Activated CD4-positive, CD25-positive, alpha-beta regulatory T cell (primary cell): ENCODE results near the gene ELOVL5.
"Not testable (repeated sequence)": the region's sequence is repeated elsewhere in the genome, so short reads cannot be mapped to it uniquely, and the experiment has no call there.

Source experiments
- DNase-seq, 4 experiments: peaks; one replicate each; lab custom pipeline; 2025; lab: John Stamatoyannopoulos, UW

The ELOVL5 gene

DNA sequence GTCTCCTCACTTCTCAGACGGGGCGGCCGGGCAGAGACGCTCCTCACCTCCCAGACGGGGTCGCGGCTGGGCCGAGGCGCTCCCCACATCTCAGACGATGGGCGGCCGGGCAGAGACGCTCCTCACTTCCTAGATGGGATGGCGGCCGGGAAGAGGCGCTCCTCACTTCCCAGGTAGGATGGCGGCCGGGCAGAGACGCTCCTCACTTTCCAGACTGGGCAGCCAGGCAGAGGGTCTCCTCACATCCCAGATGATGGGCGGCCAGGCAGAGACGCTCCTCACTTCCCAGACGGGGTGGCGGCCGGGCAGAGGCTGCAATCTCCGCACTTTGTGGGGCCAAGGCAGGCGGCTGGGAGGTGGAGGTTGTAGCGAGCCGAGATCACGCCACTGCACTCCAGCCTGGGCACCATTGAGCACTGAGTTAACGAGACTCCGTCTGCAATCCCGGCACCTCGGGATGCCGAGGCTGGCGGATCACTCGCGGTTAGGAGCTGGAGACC is 43.2 kb downstream of the ELOVL5 start:
- not testable (repeated sequence) for DNase-seq

DNA sequence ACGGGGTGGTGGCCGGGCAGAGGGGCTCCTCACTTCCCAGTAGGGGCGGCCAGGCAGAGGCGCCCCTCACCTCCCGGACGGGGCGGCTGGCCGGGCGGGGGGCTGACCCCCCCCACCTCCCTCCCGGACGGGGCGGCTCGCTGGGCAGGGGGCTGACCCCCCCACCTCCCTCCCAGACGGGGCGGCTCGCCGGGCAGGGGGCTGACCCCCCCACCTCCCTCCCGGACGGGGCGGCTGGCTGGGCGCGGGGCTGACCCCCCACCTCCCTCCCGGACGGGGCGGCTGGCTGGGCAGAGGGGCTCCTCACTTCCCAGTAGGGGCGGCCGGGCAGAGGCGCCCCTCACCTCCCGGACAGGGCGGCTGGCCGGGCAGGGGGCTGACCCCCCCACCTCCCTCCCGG is 43.8 kb downstream of the ELOVL5 start:
- DNase-seq = not testable (repeated sequence)

DNA sequence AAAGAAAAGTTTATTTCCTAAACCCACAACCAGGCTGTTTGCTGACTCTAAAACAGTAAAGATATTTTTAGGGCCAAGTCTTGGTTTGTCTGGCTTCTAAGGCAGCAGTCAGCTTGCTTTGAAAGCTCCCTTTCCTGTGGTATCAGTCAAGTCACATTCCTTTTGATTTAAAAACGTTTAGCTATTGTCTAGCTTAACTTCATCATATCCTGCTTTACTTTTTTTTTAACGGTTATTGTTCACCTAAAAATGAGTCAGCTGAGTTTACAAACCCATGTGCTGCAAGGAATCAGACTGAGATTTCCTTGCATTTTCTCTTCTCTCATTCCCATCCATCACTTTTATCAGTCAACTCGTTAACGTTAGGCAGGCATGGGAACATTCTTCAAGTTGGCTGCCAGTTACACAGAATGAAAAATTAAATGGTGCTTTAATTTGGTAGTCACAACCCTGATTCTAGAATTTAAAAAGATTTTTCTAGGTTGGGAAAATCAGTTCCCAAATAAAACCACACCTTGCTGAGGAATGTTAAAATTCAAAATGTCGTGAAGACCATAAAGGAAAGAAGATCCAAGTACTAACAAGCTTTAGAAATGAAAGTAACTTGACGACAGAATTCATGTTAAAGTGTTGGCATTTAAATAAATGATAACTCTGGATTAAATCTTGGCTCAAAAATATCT is 45.9 kb downstream of the ELOVL5 start:
- no peak for DNase-seq

DNA sequence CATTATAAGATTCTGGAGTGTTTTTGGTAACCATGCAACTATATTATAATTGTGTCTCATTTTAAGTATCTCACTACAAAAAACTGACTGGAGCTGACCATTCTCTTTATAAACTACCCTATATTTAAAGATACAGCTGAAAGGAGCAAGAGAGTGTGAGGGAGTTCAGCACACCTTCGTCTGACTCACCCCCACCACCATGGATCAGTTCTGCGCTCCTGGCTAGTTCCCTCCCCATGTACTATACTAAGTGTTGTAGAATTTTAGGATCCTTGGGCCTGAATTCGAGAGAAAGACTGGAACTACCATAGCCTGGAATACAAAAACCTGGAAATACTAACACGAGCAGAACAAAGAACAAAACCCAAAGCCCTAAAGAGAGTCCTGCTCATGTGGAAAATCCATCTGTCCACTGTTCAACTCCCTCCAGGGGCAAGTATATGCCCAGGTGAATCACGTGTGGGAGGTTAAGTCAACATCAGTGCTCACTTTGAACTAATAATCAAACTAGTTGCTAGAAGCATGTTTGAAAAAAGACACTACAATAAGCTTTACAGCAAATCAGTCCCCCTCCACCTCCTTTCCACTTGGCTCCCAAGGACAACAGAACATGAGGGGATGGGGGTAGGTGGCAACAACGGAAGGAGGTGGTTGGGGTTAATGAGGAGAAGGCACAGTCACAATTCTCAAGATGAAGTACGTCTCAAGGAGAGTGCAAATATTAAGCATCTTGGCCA is 46.8 kb downstream of the ELOVL5 start:
- DNase-seq = no peak

DNA sequence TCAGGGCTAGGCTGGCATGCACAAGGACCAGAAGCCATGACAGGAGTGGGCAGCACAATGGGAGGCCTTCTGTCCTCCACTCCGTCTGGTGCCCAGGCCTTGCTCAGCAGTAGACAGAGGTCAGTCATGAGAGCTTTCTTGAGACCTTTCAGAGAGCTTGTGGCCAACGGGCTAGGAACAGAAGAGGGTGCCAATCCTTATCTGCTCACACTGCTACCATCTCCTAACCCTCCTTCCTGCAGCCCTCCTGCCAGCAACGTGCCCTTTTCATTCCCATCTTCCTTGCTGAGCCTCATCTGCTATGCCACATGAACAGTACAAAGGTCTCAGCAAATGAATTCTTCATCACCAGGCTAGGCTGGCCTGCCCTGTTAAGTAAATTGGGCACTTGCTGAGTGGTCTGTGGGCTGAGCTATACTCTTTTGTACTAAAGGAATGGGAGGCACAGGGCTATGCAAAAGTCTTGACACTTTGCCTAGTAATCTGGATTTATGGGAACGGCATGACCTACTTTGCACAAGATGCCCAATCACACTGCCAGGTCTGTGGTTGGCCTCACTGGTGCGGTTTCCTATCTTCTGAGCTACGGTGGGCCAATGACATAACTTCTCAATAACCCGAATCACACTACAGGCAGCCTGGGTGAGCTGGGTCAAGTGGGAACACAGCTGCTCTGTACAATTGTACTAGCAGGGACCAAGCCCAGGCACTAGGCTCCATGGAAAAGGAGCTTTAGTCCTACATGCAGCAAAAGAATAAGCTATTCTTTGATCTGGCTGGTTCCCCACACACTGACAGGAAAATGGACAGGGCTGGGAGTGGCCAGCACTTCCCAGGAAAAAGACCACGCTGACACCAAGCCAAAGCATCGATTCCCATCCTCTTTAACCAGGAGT is 47.8 kb downstream of the ELOVL5 start:
- no peak for DNase-seq

DNA sequence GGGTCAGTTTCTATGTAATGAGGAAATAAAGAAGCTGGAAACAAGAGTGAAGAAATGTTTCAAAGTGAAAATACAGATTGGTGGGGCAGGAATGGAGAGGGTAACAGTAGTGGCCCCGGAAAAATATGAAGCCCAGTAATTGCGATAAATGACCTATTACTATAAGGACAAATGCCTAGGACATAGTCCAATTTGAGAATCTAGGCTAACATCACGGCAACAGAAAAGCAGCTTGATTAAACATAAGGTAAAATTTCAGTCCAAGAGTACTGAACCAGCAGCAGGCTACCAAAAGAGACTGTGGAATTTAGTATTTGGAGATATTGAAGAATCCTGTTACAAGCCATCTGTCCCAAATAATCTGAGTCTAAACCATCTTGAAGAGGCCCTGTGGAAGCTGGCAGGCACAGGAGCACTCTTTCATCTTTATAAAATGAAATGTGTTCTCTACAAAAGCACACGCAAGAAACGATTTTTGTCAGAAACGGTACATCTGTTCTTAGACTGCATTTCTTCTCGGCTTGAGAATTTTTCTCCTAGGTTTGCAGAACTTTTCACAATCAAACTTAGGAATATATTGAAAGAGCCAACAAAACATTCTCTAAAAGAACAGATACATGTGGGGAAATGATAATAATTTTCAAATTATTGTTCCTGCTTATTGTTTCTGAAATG is 49.3 kb downstream of the ELOVL5 start:
- no peak for DNase-seq

DNA sequence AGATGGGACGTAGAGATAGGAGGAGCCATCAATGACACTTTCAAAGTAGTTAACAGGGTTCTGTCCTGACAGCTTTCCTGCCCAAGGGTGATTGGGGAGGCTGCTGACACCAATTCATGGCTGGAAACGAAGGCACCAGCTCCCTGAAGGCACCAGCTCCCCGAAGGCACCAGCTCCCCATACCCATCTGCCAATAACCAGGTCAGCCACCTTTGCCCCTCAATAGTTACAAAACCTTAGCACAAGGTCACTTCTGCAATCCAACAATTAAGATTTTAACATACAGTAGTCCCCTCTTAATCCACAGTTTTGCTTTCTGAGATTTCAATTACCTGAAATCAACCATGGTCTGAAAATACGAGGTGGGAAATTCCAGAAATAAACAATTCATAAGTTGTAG is 51.7 kb downstream of the ELOVL5 start:
- DNase-seq = no peak

DNA sequence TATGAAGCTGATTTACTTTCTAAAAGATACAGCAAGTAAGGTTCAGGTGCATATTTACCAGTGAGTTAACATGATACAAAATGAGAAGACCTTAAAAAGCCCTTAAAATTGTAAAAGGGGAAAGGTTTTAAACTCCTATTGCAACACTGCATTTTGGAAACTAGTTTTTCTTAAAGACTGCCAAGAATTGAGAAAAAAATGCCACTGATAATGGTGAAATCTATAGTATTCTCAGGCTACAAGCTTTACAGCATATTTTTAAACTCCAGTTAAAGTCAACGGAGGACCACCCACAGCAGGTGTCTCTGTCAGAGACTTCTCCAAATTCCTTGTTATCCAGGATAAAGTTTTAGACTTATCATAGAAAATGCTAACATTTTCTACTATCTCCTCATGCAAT is 53.6 kb downstream of the ELOVL5 start:
- DNase-seq = no peak

DNA sequence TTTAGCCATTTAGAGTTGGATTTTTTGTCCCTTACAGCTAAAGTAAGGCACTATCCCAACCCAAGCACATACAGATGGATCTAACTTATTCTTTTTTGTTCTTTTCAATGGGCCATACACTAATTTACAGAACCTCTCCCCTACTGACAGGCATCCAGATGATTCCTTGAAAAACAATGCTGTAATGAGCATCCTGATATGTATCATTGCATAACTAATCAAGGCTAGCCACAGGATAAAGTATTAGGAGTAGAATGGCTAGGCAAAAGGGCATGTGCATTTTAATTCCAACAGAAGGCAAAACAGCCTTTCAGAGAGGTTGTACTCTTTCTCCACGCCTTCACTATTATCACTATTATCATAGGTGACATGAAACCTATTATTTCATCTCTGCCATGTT is 54.1 kb downstream of the ELOVL5 start:
- DNase-seq = no peak

DNA sequence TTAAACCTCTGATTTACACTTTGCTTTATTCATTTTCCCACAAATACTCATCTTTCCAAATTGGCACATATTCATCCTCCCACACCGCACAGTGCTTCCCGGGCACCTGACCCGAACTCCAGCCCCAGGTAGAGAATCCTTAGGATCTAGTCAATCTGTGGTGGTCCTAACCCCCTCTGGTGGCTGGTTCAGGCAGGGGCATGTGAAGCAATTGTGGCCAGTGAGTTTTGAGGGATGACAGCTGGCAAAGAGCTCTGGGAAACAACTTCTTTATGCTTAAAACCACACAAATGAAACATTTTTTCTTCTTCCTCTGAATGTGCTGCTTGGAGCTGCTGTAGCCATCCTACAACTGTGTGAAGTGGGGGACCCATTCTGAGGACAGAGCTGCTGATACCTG is 54.7 kb downstream of the ELOVL5 start:
- DNase-seq = no peak

DNA sequence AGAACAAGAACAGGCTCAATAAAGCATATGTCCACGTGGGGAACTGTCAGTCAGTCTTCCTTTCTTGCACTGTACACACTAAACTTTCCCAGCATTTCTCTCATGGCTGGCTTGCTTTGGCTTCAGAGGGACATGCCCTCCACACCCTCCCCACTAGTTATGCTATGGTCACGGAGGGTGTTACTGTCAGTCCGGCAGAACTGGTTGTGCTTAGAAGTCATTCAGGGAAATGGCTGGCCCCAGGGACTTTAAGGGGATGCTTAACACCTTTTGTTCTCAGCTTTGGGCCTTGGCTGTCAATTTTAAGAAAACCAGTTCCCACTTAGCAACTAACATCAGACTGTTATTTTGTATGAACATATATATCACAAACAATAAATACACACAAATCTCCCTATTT is 55.1 kb downstream of the ELOVL5 start:
- no peak for DNase-seq

DNA sequence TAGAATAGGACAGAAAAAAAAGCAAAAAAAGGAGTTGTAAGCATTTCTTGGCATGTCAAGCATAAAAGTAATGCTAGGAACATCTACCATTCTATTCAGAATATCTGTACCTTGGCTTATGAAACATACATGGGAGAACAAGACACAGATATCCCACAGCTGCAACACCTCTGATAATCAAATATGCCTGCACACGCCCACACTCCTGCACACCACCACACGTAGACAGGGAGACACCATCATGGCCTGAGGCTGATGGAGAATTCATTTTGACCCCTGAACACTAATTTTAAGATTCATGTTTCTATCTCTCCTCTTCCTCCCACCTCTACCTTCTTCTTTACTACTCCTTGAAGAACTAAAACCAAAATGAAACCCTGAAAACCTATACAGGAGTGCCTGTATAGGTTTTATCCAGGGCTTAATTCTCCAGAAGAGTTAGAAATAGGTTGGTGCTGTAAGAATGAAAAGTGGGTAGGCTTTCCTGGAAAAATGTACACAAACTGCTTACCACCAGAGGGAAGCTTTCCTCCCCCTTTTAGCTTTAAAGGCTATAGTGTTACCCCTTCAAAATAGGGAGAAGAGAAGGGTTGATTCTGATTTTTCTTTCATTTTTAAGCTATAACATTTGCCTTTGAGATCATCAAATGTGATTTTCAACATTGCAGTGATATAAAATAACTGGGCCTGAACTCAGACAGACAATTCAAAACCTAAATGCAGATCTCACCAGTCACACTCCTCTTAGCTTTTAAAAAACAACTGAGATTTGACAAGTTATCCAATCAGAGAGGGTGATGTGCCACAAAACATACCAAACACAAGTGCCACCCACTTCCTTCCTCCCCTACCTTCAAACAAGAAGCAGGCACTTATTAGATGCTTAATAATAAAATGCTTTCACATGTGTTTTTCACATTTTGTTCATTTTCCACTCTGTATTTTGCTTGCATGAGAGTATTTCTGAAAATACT is 57.9 kb downstream of the ELOVL5 start:
- DNase-seq = no peak

DNA sequence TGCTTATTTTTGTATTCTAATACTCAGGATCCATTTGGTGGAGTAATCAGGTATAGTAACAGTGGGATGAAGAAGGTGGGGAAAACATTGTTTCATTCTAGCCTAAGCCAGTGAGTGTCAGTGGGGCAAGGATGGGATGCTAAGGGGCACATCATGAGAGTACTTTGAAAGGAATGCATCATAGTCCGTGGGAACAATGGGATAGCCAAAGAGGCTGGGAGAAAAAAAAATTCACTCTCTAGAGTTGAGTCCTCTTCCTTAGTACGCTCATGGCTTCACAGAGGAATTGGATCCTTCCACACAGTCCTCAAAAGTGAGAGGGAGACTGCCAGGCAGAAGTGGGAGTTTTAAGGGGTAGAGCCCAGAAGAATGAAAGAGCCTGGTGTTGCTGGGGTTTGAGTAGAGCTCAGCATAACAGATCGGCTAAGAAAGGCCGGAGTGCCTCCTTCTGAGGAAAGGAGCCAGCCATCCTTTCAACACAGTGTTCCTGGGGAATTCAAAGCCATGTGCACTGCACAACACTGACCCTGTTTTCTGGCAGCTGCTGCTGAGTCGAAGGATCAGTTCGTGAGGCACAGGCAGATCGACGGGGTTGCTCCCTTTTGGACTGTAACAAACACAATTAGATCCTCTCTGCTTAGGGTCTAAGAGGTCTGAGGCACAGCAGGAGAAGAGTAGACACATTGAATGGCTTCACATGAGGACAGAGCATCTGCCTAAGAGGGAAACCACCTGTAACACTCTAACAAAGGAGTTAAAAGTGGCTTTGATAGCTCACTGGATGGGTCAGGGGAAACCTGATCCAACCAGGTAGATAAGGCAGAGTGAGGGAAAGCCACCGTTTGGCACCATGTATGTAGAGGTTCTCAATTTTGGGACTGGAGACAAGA is 61.2 kb downstream of the ELOVL5 start:
- no peak for DNase-seq

DNA sequence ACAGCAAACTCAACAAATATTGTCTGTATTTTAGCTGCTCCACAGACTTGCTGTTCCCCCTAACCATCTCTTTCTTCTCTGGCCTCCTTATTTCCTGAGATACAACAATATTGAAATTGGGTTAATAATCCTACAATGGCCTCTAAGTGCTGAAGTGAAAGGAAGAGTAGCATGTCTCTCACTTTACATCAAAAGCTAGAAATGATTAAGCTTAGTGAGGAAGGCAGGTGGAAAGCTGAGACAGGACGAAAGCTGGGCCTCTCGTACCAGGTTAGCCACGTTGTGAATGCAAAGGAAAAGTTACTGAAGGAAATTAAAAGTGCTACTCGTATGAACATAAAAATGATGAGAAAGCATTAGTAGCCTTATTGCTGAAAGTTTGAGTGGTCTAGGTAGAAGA is 63.8 kb downstream of the ELOVL5 start:
- DNase-seq = no peak

DNA sequence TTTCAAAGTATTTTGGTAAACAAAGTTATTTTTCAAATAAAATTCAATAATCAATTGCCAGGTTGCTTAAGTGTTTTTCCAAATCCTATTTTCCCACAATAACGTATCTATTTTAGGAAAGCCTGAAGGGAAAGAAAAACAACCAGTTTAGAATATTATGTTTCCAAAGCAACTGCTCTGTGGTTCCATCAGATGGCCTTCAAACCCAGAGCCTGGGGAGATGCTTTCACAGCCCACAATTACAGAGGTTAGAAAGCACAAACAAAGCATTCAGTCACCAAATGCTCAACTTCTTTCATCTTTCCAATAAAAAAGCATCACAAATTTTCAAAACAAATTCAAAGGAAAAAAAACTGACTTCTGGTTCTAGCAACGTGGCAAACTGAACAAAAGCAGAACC is 66.0 kb downstream of the ELOVL5 start:
- no peak for DNase-seq

DNA sequence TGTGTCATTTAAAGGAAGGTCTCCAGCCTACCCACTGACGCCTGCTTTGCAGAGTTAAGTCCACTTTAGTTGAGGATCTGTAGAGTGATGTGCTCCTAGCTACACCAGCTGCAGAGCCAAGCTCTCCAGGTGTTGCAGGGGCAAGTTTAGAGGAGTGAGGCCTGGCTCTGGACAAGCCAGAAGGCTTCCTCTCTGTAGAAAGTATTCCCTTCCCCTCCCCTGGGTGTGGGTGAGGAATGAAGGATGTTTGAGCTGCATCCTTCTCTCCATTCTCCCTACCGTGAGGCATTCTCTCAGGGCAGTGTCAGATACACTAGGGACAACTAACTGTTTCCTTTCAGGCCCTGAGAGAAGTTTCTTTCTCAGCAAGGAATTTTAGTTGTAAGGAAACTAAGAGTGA is 66.5 kb downstream of the ELOVL5 start:
- no peak for DNase-seq

DNA sequence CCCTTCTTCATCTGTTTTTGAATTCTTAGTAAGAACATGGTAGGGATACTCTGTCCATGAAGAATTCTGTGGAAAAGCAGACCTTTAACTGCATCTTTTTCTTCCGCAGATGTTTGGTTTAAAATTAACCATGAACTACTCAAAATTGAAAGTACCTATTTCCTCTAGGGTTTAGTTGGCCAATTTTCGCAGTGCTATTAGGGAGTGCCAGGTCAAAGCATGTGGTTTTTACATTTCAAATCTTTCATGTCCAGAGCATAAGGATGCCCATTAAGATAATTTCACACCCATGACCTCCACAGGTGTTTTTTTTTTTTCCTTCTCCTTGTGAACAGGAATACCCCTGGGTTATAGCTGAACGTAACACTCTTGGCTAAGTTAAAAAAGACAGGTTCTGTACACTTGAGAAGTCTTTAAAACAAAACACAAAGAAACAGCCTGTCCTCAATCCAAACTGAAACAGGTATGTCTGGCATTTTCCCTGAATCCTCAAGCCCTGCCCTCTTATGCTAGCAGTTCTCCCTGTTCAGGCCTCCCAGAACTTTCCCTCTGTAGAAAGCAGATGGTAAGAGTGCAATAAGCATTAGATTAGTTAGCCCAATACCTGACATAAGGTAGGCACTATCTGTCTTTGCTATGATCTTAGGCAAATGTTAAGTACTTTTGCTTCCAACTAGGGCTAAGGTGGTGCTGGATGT is 67.1 kb downstream of the ELOVL5 start:
- no peak for DNase-seq

DNA sequence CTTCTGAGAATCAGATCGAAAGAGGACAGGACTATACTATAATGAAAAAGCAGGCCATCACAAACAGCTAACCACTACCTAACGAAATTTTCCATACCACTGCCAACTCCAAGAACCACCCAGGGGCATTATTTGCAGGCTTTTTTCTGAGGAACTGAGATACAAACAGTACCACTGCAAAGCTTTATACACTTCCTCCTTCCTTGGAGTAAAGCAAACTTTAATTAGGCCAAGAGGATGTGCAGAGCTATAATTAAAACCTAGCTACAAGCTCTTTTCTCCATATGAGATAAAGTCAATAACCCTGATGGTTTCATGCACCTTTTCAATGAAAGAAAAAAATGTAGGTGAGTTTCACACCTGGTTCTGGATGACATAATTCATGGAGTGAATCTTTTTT is 68.5 kb downstream of the ELOVL5 start:
- no peak for DNase-seq

DNA sequence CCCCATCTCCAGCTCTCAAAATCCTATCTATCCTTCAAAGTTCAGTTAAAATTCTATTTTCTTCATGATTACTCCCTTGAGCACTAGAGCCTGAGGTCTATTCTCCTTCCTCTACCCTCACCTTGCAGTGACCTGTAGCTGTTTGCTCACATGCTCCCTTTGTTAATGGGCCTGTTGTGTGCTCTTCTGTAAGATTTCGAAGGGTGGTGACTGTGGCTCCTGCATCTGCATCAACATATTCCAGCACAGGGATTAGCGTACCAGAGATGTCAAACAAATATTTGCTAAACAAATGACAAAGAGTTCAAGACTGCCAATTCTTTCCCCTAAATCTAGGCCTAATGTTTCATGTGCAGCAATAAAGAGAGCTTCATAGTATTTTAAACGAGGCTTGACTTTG is 69.5 kb downstream of the ELOVL5 start:
- no peak for DNase-seq
